GM12873 (cell line): ENCODE results near the gene ARMH3.

Source experiments
- CTCF ChIP-seq: IDR thresholded peaks from 2 replicates; pipeline ENCODE4 v1.5.1; 2012; ENCODE audit warnings: low read depth, mild to moderate bottlenecking, moderate library complexity, low read length, control low read depth; ENCODE audit not compliant: insufficient read depth; ENCODE audit errors: missing control alignments

Gene ARMH3

GRCh38 chr10:101818119-101818871, 237.7 kb downstream of the ARMH3 start, which contains the start of gene OGA:
TSS of gene OGA (minus strand) at chr10:101818444. CDS start at chr10:101818022, 422 bp downstream.
- no peak for TF ChIP-seq CTCF

GRCh38 chr10:101817337-101818118, 238.4 kb downstream of the ARMH3 start:
- no peak for TF ChIP-seq CTCF

- no peak for TF ChIP-seq CTCF
Observed at GRCh38 chr10:101816913-101817336, 239.0 kb downstream of the ARMH3 start.

GRCh38 chr10:101816376-101816775, 239.6 kb downstream of the ARMH3 start:
- TF ChIP-seq CTCF = no peak

- no peak for TF ChIP-seq CTCF
Observed at GRCh38 chr10:101814466-101815071, 241.4 kb downstream of the ARMH3 start.

GRCh38 chr10:101812606-101813005, 243.4 kb downstream of the ARMH3 start:
- TF ChIP-seq CTCF = no peak

GRCh38 chr10:101807158-101807557, 248.8 kb downstream of the ARMH3 start:
- TF ChIP-seq CTCF = no peak
